Keratinocyte (primary cell): ENCODE results near the gene DLL4. TPM values are rescaled to one million over a fixed set of nuclear protein-coding genes. Genes with fewer than 3 reads are reported as not detected.

Experiments used
- DNase-seq: peaks from one replicate; pipeline ENCODE4 v3.0.0-alpha.2; 2011; ENCODE audit warnings: low read depth, missing footprints, low spot score
- FAIRE-seq: peaks from 2 replicates; lab custom pipeline; 2011; peaks lifted over from hg19 to GRCh38; lab: Jason Lieb, UNC
- H2AFZ ChIP-seq: 2 replicates; pipeline ENCODE4 v1.6.0; 2012; ENCODE audit warnings: low read length, control low read depth, inconsistent platforms; ENCODE audit not compliant: control insufficient read depth
- H3K27ac ChIP-seq: 2 replicates; pipeline ENCODE4 v1.5.1; 2011; ENCODE audit warnings: low read length; ENCODE audit not compliant: control insufficient read depth, insufficient read depth
- H3K27me3 ChIP-seq: 3 replicates; pipeline ENCODE4 v1.6.0; 2011; ENCODE audit warnings: low read length; ENCODE audit not compliant: control insufficient read depth, insufficient read depth; ENCODE audit errors: extremely low read depth
- H3K36me3 ChIP-seq, 2 experiments: 2 replicates in 1 of 2; 3 replicates in 1 of 2; pipeline ENCODE4 v1.5.1; 2011; ENCODE audit warnings: low read length in 2 of 2, mild to moderate bottlenecking in 1 of 2; ENCODE audit not compliant: control insufficient read depth in 2 of 2, insufficient read depth in 2 of 2; ENCODE audit errors: extremely low read depth in 1 of 2
- H3K4me1 ChIP-seq: 3 replicates; pipeline ENCODE4 v1.5.1; 2011; ENCODE audit warnings: low read length; ENCODE audit not compliant: control insufficient read depth, insufficient read depth; ENCODE audit errors: extremely low read depth
- H3K4me2 ChIP-seq: 3 replicates; pipeline ENCODE4 v1.6.0; 2011; ENCODE audit warnings: low read depth, low read length; ENCODE audit not compliant: control insufficient read depth, insufficient read depth; ENCODE audit errors: extremely low read depth
- H3K4me3 ChIP-seq, 3 experiments: fragments of 200-600 bp in 1 of 3; sonication (generic) in 1 of 3; 2 replicates in 2 of 3; 3 replicates in 1 of 3; pipeline ENCODE4 v1.5.1; 2011 to 2016; ENCODE audit warnings: low read length in 3 of 3, mild to moderate bottlenecking in 3 of 3, control low read depth in 2 of 3, inconsistent platforms in 1 of 3, low read depth in 1 of 3, mixed read lengths in 1 of 3, mixed run types in 1 of 3, moderate library complexity in 1 of 3; ENCODE audit not compliant: control insufficient read depth in 2 of 3, insufficient read depth in 2 of 3; ENCODE audit errors: extremely low read depth in 1 of 3
- H3K79me2 ChIP-seq: 2 replicates; pipeline ENCODE4 v1.6.0; 2012; ENCODE audit warnings: low read length; ENCODE audit not compliant: control insufficient read depth, insufficient read depth
- H3K9ac ChIP-seq: 3 replicates; pipeline ENCODE4 v1.6.0; 2011; ENCODE audit warnings: low read length; ENCODE audit not compliant: control insufficient read depth, insufficient read depth; ENCODE audit errors: extremely low read depth
- H3K9me1 ChIP-seq: 3 replicates; pipeline ENCODE4 v1.6.0; 2011; ENCODE audit warnings: low read length; ENCODE audit not compliant: control insufficient read depth, insufficient read depth; ENCODE audit errors: extremely low read depth
- H3K9me3 ChIP-seq: 2 replicates; pipeline ENCODE4 v1.5.1; 2012; ENCODE audit warnings: low read depth, low read length; ENCODE audit not compliant: control insufficient read depth
- H4K20me1 ChIP-seq: 3 replicates; pipeline ENCODE4 v1.6.0; 2011; ENCODE audit warnings: low read length; ENCODE audit not compliant: control insufficient read depth, insufficient read depth; ENCODE audit errors: extremely low read depth
- EZH2 ChIP-seq: IDR thresholded peaks from one replicate; pipeline ENCODE4 v1.6.1; 2012; ENCODE audit warnings: inconsistent platforms, mild to moderate bottlenecking, low read length, moderate library complexity
- dilution Hi-C: fragments of 300-500 bp; cut with MboI; formaldehyde crosslinking; loops from one replicate; pipeline ENCODE4 v1.7.0; 2020; ENCODE audit warnings: low sequenced_read_pairs; ENCODE audit not compliant: extremely low pct_ligation_motif_present
- polyA plus RNA-seq, 5 experiments: library from polyadenylated mRNA; depleted of rRNA in 3 of 5; stranded (reverse) in 3 of 5; stranded (forward) in 1 of 5; unstranded in 1 of 5; fragments of >200 nt; gene quantifications; 1 replicate in 1 of 5; 2 replicates in 3 of 5; 3 replicates in 1 of 5; pipeline versions ENCODE4 v1.2.1 to v1.2.3, GENCODE V29; 2011 to 2012; ENCODE audit warnings: missing spikeins in 2 of 5, low read depth in 1 of 5, low replicate concordance in 1 of 5
- TF ChIP-seq, protein P1 (sequence below), 3 experiments: IDR thresholded peaks in 1 of 3; conservative IDR thresholded peaks in 1 of 3; optimal IDR thresholded peaks in 1 of 3; 2 replicates in 2 of 3; 3 replicates in 1 of 3; pipeline versions ENCODE3 to v1.5.1; 2011; ENCODE audit warnings: low read length in 3 of 3, mild to moderate bottlenecking in 3 of 3, moderate library complexity in 2 of 3, control low read depth in 1 of 3, inconsistent platforms in 1 of 3; ENCODE audit not compliant: insufficient read depth in 2 of 3; ENCODE audit errors: extremely low read depth in 1 of 3

DLL4 gene
- polyA plus RNA-seq, 1 donor (not counting 4 experiments of a cell fraction or from before 2014, with no cell fraction given), result not detected

DNA sequence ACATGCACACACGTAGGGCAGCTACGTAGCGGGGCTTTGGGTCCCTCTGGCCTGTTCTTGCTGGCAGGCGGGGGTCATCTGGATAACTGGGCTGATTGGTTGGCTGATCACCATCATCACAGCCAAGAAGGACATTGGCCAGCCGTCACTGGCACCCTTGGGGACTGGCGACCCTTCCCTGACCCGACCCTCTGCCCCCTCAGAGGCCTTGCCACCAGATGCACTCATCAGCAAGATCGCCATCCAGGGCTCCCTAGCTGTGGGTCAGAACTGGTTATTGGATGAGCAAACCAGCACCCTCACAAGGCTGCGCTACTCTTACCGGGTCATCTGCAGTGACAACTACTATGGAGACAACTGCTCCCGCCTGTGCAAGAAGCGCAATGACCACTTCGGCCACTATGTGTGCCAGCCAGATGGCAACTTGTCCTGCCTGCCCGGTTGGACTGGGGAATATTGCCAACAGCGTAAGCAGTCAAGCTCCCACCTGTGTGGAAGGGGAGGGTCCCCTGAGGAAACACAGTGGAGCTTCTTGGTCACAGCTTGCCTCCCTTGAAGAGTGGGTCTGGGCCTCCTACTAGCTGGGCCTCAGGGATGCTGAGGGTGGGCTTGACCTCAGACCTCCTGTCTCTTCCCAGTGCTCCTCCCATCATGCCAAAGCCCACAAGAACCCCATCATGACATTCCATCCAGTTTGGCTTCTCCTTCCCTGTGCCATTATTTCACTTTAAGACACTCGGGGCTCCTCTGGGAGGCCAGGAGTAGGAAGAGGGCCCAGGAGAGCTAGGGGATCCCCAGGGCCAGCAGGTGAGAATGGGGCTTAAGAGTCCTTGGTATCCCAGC is 2.4 kb downstream of the DLL4 start:
- Histone ChIP-seq H3K27me3 (peaks cover 71% of the 10 kb centered on the region), H3K9me3 (no peaks in the 10 kb centered on the region), H3K4me3 (no peak overlapping the region), H2AFZ (no peak overlapping the region), H3K79me2 (no peaks in the 10 kb centered on the region), H3K9ac (no peak overlapping the region), H3K36me3 (no peaks in the 10 kb centered on the region), H4K20me1 (peaks cover 2% of the 10 kb centered on the region), H3K27ac (no peak overlapping the region), H3K4me1 (peaks cover 15% of the 10 kb centered on the region), H3K9me1 (no peaks in the 10 kb centered on the region), H3K4me2 (no peak overlapping the region)
- FAIRE-seq (no peak), DNase-seq (no peak)
- dilution Hi-C loops, result no loop called here
- TF ChIP-seq, protein P1, sequence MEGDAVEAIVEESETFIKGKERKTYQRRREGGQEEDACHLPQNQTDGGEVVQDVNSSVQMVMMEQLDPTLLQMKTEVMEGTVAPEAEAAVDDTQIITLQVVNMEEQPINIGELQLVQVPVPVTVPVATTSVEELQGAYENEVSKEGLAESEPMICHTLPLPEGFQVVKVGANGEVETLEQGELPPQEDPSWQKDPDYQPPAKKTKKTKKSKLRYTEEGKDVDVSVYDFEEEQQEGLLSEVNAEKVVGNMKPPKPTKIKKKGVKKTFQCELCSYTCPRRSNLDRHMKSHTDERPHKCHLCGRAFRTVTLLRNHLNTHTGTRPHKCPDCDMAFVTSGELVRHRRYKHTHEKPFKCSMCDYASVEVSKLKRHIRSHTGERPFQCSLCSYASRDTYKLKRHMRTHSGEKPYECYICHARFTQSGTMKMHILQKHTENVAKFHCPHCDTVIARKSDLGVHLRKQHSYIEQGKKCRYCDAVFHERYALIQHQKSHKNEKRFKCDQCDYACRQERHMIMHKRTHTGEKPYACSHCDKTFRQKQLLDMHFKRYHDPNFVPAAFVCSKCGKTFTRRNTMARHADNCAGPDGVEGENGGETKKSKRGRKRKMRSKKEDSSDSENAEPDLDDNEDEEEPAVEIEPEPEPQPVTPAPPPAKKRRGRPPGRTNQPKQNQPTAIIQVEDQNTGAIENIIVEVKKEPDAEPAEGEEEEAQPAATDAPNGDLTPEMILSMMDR (optimal IDR thresholded peaks at IDR 0.05 in 1 of 3, IDR thresholded peaks at IDR 0.05 in 1 of 3, conservative IDR thresholded peaks at IDR 0.05 in 1 of 3; ENCODE audit: extremely low read depth in 1 of 3, insufficient read depth in 2 of 3, low read length in 3 of 3), result no peak
- TF ChIP-seq EZH2, result no peak

DNA sequence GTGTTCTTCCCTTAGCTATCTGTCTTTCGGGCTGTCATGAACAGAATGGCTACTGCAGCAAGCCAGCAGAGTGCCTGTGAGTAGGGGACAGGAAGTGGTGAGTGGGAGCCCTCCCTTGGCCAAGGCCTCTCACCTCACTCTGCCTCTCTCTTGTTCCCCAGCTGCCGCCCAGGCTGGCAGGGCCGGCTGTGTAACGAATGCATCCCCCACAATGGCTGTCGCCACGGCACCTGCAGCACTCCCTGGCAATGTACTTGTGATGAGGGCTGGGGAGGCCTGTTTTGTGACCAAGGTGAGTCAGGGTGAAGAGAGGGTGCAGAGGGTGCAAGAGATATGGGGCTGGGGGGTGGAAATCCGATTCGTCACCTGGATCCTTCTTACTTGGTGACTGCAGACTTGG is 3.0 kb downstream of the DLL4 start:
- peaks cover 64% of the 10 kb centered on the region for H3K27me3 ChIP-seq

More for the DNA sequence above, 3.0 kb downstream of the DLL4 start:
- H3K9me3 ChIP-seq, result no peaks in the 10 kb centered on the region
- peaks cover 2% of the 10 kb centered on the region for H4K20me1 ChIP-seq
- FAIRE-seq (no peak), DNase-seq (no peak)
- peaks cover 15% of the 10 kb centered on the region for H3K4me1 ChIP-seq
- TF ChIP-seq, protein P1 (optimal IDR thresholded peaks at IDR 0.05 in 1 of 3, IDR thresholded peaks at IDR 0.05 in 1 of 3, conservative IDR thresholded peaks at IDR 0.05 in 1 of 3; ENCODE audit: extremely low read depth in 1 of 3, insufficient read depth in 2 of 3, low read length in 3 of 3), result no peak
- TF ChIP-seq EZH2, result no peak
- H3K79me2 ChIP-seq, result no peaks in the 10 kb centered on the region
- H3K27ac ChIP-seq, result no peak overlapping the region
- dilution Hi-C loops, result no loop called here
- H3K4me2 ChIP-seq, result no peak overlapping the region
- no peak overlapping the region for H2AFZ ChIP-seq
- no peaks in the 10 kb centered on the region for H3K9me1 ChIP-seq
- H3K36me3 ChIP-seq, result no peaks in the 10 kb centered on the region
- no peak overlapping the region for H3K9ac ChIP-seq
- no peak overlapping the region for H3K4me3 ChIP-seq
